ENCODE measurements around the gene COMMD8.
A peak's percentile ranks its signal among the peaks of the same experiment; 100 is the strongest.
"Not testable (repeated sequence)": the region's sequence is repeated elsewhere in the genome, so short reads cannot be mapped to it uniquely, and the experiment has no call there.

COMMD8 gene

GRCh38 chr4:47463235-47463956, at the start of gene COMMD8:
COMMD8 (minus strand) TSS chr4:47463702; CDS start chr4:47463651, 51 bp downstream.
- peak; percentile 97 for DNase-seq

- DNase-seq: no peak
These were observed 47.1 kb upstream of the COMMD8 start for GRCh38 chr4:47510506-47511143.

GRCh38 chr4:47505666-47506065, 42.2 kb upstream of the COMMD8 start:
- no peak for DNase-seq

- no peak for DNase-seq
These were observed 41.6 kb upstream of the COMMD8 start for GRCh38 chr4:47505147-47505546.

GRCh38 chr4:47500776-47501175, 37.3 kb upstream of the COMMD8 start:
- DNase-seq: no peak

DNA sequence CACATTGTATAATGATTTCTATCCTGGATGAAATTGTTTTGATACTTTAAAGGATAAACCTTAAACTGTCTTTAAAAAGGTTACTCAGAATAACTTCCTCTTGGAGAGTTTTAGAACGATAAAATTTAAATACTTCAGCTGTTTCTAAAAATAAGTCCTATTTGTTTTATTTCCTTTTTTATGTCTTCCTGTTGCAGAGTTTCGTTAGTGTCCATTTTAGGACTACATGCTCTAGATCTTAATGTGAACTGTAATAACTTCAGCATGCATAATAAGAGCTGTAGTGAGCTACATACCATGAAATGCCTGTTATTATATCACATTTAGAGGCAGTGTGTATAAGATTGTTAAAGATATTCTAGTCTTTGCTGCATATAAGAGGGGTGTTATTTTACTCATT, 36.2 kb upstream of the COMMD8 start:
- no peak for DNase-seq

GRCh38 chr4:47498899-47499298, 35.4 kb upstream of the COMMD8 start:
- no peak for DNase-seq

DNA sequence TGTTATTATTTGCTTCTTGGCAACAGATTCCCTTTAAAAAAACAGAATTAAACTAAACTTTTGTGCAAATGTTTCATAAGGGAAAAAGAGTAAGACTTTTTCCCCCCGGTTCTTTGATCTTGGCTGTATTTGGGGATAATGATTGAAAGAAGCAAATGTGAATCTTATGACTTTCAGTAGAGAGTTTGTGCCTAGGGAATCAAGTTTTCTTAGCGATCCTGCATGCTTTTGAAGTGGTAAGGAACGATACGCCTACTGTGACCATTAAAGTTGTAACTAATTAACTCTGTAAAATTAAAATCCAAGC, 30.6 kb upstream of the COMMD8 start:
- DNase-seq: no peak

GRCh38 chr4:47493238-47494123, 30.0 kb upstream of the COMMD8 start:
- DNase-seq: no peak

DNA sequence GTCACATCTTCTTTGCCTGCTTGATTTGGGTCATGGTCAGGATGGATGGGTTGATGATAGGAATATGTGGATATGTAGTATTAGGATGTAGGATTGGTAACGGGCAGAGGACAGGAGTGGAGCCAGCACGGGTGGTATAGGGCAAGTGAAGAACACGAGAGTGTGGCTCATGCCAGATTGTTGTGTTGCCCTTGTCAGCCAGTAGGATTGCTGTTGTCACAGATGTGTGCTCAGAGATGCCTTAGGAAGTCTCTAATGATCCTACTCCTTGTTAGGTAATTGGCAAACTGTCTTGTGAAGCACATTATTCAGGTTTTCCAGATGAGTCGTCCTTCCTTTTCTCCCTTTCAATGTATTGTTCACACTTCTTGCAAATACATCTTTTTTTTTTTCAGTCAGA, 27.0 kb upstream of the COMMD8 start:
- DNase-seq: peak; percentile 23

DNA sequence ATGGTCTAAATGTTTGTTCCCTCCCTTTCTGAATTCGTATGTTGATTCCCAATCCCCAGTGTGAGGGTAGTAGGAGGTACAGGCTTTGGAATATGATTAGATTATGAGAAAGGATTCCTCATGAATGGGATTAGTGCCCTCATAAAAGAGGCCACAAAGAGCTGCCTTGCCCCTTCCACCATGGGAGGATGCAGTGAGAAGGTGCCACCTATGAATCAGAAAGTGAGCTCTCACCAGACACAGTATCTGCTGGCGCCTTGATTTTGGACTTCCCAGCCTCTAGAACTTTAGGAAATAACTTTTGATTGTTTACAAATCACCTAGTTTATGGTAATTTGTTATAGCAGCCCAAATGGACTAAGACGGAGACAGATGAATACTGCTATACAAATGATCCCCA, 25.2 kb upstream of the COMMD8 start:
- no peak for DNase-seq

DNA sequence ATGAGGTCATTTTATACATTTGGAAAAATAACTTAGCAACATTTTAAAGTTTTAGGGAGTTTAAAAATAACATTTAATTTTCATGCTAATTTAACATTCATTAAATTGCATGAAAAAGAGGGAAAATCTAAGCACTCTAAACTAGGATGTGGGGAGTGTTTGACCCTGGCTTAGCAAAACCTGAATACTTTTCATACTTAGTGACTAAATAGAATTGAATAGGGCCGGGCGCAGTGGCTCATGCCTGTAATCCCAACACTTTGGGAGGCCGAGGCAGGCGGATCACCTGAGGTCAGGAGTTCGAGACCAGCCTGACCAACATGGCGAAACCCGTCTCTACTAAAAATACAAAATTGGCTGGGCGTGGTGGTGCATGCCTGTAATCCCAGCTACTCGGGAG, 23.2 kb upstream of the COMMD8 start:
- DNase-seq: not testable (repeated sequence)

GRCh38 chr4:47486231-47486673, 22.8 kb upstream of the COMMD8 start:
- no peak for DNase-seq

DNA sequence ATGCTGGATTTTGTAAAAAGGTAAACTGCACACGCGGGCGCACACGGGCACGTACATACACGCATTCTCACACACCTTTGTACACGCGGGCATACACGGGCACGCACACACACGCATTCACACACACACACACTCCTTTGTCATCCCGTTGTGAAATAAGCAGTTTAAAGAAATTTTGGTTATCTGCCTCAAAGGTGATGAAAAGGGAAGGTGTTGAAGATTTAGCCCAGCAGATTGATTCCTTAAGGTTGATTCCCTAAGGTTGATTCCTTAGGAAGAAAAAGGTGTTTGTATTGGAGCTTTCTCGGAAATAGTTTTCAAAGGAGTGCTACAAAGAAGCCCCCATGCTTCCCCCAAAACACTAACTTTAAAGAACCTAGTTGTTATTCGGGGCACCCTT, 22.3 kb upstream of the COMMD8 start:
- no peak for DNase-seq

GRCh38 chr4:47485047-47485692, 21.7 kb upstream of the COMMD8 start, which contains the start of gene ATP10D:
ATP10D (plus strand) TSS chr4:47485275; CDS start chr4:47512541, 27,266 bp downstream.
- peak; percentile 89 for DNase-seq

GRCh38 chr4:47484168-47484567, 20.7 kb upstream of the COMMD8 start:
- no peak for DNase-seq

GRCh38 chr4:47483745-47484144, 20.2 kb upstream of the COMMD8 start:
- no peak for DNase-seq

GRCh38 chr4:47482326-47482725, 18.8 kb upstream of the COMMD8 start:
- peak; percentile 36 for DNase-seq

DNA sequence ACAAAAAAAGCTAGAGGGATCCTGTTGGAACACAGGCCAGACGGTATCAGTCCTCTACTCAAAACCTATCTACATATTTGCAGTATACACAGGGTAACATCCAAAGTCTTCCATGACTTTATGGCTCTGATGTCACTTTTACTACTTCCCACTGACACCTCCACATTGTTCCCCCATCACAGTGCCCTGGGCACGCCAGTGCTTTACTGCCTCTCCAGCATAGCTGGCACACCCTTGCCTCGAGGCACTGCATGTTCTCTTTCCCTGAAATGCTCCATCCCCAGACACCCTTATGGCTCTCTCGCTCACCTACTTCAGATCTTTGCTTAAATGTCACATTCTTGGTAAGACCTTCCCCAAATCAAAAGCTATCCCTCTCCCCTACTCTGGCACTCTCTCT, 15.3 kb upstream of the COMMD8 start:
- no peak for DNase-seq

DNA sequence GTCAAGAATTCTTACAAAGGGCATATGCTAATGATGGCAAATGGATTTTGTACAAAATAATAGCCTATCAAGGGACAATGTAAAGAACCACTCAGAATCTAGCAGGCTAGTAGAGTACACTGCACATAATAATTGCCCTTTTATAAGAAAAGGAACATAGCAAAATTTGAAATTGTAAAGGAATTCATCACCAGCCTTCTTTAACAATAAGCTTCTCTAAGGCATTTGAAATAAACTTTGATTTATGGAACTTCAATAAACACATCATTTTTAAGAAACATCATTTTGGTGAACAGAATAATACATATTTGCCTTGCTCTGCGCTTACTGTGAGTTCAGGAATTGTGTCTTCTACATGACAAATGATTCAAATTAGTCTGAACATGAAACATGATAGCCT, 11.9 kb upstream of the COMMD8 start:
- DNase-seq: no peak

DNA sequence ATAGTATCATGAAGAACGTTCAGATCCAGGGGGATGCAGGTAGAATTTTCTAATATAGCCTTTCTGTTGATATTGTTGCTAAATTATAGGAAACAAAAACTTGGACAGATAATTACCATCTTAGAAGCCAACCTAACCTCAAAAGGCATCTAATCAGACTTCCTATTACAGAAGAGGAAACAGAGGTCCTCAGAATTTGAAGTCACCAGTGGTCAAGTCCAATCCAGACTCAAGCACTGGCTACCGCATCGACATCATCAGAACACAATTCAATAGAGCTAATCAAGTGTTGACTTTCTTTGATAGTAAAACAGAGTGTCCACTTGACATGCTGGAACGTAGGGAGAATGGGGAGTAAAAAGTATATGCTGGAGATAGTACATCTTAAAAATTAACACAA, 11.3 kb upstream of the COMMD8 start:
- no peak for DNase-seq

DNA sequence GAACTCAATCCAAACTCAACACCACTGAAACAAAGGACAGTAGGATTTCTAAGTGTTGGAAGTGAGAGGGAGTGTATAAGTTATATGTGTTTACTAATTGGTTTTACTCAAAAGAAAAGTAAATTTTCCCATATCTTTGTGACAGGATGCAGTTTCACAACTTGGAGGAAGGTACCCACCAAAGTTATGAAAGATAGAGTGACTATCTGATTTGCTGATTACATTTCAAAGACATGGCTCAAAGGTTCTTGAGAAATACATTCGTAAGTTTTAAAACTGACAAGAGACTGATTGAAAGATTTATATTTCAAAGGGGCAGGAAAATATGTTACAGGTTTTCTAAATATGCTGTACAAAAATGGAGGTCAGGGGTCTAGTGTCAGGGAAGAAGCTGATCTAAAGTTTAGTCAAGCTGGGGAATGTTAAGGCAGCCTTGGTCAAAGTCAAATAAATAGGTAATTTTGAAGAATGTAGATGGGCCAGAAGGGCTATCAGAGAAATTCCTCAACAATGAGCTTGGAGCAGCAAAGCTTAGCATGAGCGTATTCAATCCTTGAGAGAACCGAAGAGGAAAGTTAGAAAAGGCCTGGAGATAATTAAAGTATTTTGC, 9.7 kb upstream of the COMMD8 start:
- DNase-seq: no peak

GRCh38 chr4:47471591-47471990, 8.1 kb upstream of the COMMD8 start:
- DNase-seq: no peak
